GM23338 (cell line): ENCODE measurements around the gene PTTG1IP. TPM values are rescaled to one million over a fixed set of nuclear protein-coding genes. Genes with fewer than 3 reads are reported as not detected.

Experiments used
- ATAC-seq: fragments of 200-7000 bp; cut with Tn5 transposase; 3 replicates; pipeline ENCODE4 v1.9.1; 2020
- DNase-seq: peaks from one replicate; pipeline ENCODE4 v3.0.0-alpha.2; 2015; ENCODE audit warnings: low spot score
- H2AFZ ChIP-seq: fragments of 200-600 bp; sonication (generic); 2 replicates; pipeline ENCODE4 v1.8.0; 2016; ENCODE audit warnings: antibody characterized with exemption, mild to moderate bottlenecking, moderate library complexity
- H3F3A ChIP-seq: fragments of 200-600 bp; sonication (generic); replicated peaks from 2 replicates; pipeline ENCODE4 v1.8.0; 2017; ENCODE audit warnings: antibody characterized with exemption, mixed run types, low read depth
- H3K27ac ChIP-seq: fragments of 200-600 bp; sonication (generic); 2 replicates; pipeline ENCODE4 v1.6.1; 2016; ENCODE audit warnings: low read depth
- H3K27me3 ChIP-seq: fragments of 200-600 bp; sonication (generic); 2 replicates; pipeline ENCODE4 v1.8.0; 2016; ENCODE audit warnings: mild to moderate bottlenecking, mixed run types, moderate library complexity; ENCODE audit not compliant: insufficient read depth
- H3K36me3 ChIP-seq: fragments of 200-600 bp; sonication (generic); 2 replicates; pipeline ENCODE4 v1.8.0; 2016; ENCODE audit warnings: mild to moderate bottlenecking; ENCODE audit not compliant: insufficient read depth
- H3K4me1 ChIP-seq: fragments of 200-600 bp; sonication (generic); 2 replicates; pipeline ENCODE4 v1.8.0; 2016; ENCODE audit warnings: mild to moderate bottlenecking, moderate library complexity; ENCODE audit not compliant: insufficient read depth
- H3K4me2 ChIP-seq: fragments of 200-600 bp; sonication (generic); 2 replicates; pipeline ENCODE4 v1.7.1; 2017; ENCODE audit warnings: mixed run types
- H3K4me3 ChIP-seq: fragments of 200-600 bp; sonication (generic); 2 replicates; pipeline ENCODE4 v1.6.1; 2016; ENCODE audit warnings: mixed run types
- H3K79me2 ChIP-seq: fragments of 200-600 bp; sonication (generic); replicated peaks from 2 replicates; pipeline ENCODE4 v1.8.0; 2017; ENCODE audit warnings: mild to moderate bottlenecking; ENCODE audit not compliant: insufficient read depth
- H3K9me2 ChIP-seq: fragments of 200-600 bp; sonication (generic); 2 replicates; pipeline ENCODE4 v1.8.0; 2017; ENCODE audit not compliant: insufficient read depth
- H4K20me1 ChIP-seq: fragments of 200-600 bp; sonication (generic); replicated peaks from 2 replicates; pipeline ENCODE4 v1.8.0; 2017; ENCODE audit warnings: mild to moderate bottlenecking; ENCODE audit not compliant: insufficient read depth
- H3K27ac Mint-ChIP-seq: 2 replicates; pipeline ENCODE4 v1.8.0; 2020; ENCODE audit warnings: inconsistent platforms, mild to moderate bottlenecking, moderate library complexity, mixed read lengths
- H3K27me3 Mint-ChIP-seq: 3 replicates; pipeline ENCODE4 v1.8.0; 2022; ENCODE audit warnings: low read depth, mild to moderate bottlenecking, moderate library complexity, mixed read lengths, inconsistent platforms; ENCODE audit not compliant: insufficient read depth, poor library complexity
- H3K36me3 Mint-ChIP-seq: 3 replicates; pipeline ENCODE4 v1.8.0; 2021; ENCODE audit warnings: low read depth, mild to moderate bottlenecking, inconsistent platforms, moderate library complexity, mixed read lengths
- H3K4me1 Mint-ChIP-seq: 3 replicates; pipeline ENCODE4 v1.8.0; 2020; ENCODE audit warnings: mild to moderate bottlenecking, inconsistent platforms, mixed read lengths
- H3K4me3 Mint-ChIP-seq: 3 replicates; pipeline ENCODE4 v1.8.0; 2021; ENCODE audit warnings: moderate library complexity, mild to moderate bottlenecking, inconsistent platforms, mixed read lengths
- H3K9me3 Mint-ChIP-seq: 3 replicates; pipeline ENCODE4 v1.8.0; 2020; ENCODE audit warnings: moderate library complexity, mild to moderate bottlenecking, inconsistent platforms, mixed read lengths
- CREB1 ChIP-seq: fragments of 250-450 bp; sonication (Bioruptor Pico); IDR thresholded peaks from 2 replicates; pipeline ENCODE4 v1.5.0; 2020; ENCODE audit warnings: low read depth, mild to moderate bottlenecking, moderate library complexity
- EZH2 ChIP-seq: fragments of 200-600 bp; sonication (generic); IDR thresholded peaks from one replicate; pipeline ENCODE4 v1.8.0; 2017; ENCODE audit warnings: antibody characterized with exemption, mild to moderate bottlenecking, low read depth; ENCODE audit not compliant: unreplicated experiment
- EZH2phosphoT487 ChIP-seq: fragments of 200-600 bp; sonication (generic); IDR thresholded peaks from one replicate; pipeline ENCODE4 v1.8.1; 2018; ENCODE audit warnings: antibody characterized with exemption; ENCODE audit not compliant: unreplicated experiment
- JUNB ChIP-seq: IDR thresholded peaks from one replicate; pipeline ENCODE4 v1.6.1; 2016; ENCODE audit warnings: antibody characterized with exemption; ENCODE audit not compliant: unreplicated experiment
- NANOG ChIP-seq: IDR thresholded peaks from 2 replicates; pipeline ENCODE4 v1.6.1; 2016; ENCODE audit warnings: antibody characterized with exemption, borderline replicate concordance
- POLR2AphosphoS5 ChIP-seq: IDR thresholded peaks from 2 replicates; pipeline ENCODE4 v1.6.1; 2016; ENCODE audit warnings: antibody characterized with exemption, low read depth
- REST ChIP-seq: IDR thresholded peaks from one replicate; pipeline ENCODE4 v1.6.1; 2018; ENCODE audit warnings: antibody characterized with exemption; ENCODE audit not compliant: unreplicated experiment
- STAT1 ChIP-seq: IDR thresholded peaks from one replicate; pipeline ENCODE4 v1.6.1; 2016; ENCODE audit warnings: antibody characterized with exemption; ENCODE audit not compliant: unreplicated experiment
- ZNF114 ChIP-seq: fragments of 250-450 bp; sonication (Bioruptor Pico); IDR thresholded peaks from 2 replicates; pipeline ENCODE4 v1.5.0; 2020; ENCODE audit warnings: mild to moderate bottlenecking, moderate library complexity
- ZNF331 ChIP-seq: fragments of 250-450 bp; sonication (Bioruptor Pico); IDR thresholded peaks from 2 replicates; pipeline ENCODE4 v1.5.0; 2020; ENCODE audit warnings: low read depth, mild to moderate bottlenecking, moderate library complexity
- polyA plus RNA-seq: library from polyadenylated mRNA; unstranded; fragments of >200 nt; fragmentation: Nextera tagmentation; extraction: Ambion mirVana; gene quantifications from 2 replicates; pipeline ENCODE4 v1.2.1, GENCODE V29; 2016
- total RNA-seq: library from RNA; depleted of rRNA; stranded (reverse); fragments of >200 nt; shearing (Covaris generic); gene quantifications from 2 replicates; pipeline ENCODE4 v1.2.3, GENCODE V29; 2014
- TF ChIP-seq, protein P1 (sequence below): IDR thresholded peaks from 2 replicates; pipeline ENCODE4 v1.6.1; 2016; ENCODE audit warnings: antibody characterized with exemption
- TF ChIP-seq, protein P2 (sequence below), 2 experiments: fragments of 200-600 bp in 1 of 2; sonication (generic) in 1 of 2; conservative IDR thresholded peaks; 2 replicates each; pipeline versions ENCODE4 v1.5.1 to v1.6.1; 2016 to 2017; ENCODE audit warnings: antibody characterized with exemption in 2 of 2, low read depth in 2 of 2, mild to moderate bottlenecking in 2 of 2, moderate library complexity in 1 of 2
- TF ChIP-seq, protein P3 (sequence below): fragments of 250-450 bp; sonication (Bioruptor Pico); IDR thresholded peaks from 2 replicates; pipeline ENCODE4 v1.5.0; 2020; ENCODE audit warnings: mild to moderate bottlenecking, moderate library complexity

Gene PTTG1IP
- total and polyA plus RNA-seq, 2 experiments from 2014 or later, result 99.9 to 172 TPM

DNA sequence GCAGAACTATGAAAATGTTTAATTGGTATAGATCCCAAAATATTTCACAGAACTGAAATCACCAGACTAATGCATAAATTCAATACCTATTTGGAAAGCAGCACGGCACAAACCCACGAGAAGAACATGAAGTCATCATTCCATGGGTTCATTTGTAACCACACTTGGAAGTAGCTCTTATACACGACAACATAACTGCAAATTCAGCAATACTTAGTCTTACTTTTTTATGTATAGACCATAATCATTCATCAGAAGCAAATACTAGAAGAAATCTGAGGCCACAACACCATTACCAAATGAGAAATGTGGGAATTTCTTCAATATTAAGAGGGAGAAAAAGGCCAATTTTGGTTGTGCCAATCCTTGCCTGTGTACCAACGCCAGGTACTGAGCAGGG, 67.6 kb downstream of the PTTG1IP start:
- Mint-ChIP-seq H3K27ac (no peak overlapping the region), H3K4me3 (no peak overlapping the region), H3K4me1 (peaks cover 11% of the 10 kb centered on the region), H3K27me3 (peaks cover 14% of the 10 kb centered on the region), H3K36me3 (peaks cover 54% of the 10 kb centered on the region), H3K9me3 (no peaks in the 10 kb centered on the region)
- TF ChIP-seq ZNF331 (CRISPR knock-in tag), result no peak
- no peak for TF ChIP-seq EZH2phosphoT487
- TF ChIP-seq, protein P1, sequence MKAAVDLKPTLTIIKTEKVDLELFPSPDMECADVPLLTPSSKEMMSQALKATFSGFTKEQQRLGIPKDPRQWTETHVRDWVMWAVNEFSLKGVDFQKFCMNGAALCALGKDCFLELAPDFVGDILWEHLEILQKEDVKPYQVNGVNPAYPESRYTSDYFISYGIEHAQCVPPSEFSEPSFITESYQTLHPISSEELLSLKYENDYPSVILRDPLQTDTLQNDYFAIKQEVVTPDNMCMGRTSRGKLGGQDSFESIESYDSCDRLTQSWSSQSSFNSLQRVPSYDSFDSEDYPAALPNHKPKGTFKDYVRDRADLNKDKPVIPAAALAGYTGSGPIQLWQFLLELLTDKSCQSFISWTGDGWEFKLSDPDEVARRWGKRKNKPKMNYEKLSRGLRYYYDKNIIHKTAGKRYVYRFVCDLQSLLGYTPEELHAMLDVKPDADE, result no peak
- no peak for TF ChIP-seq EZH2
- TF ChIP-seq NANOG, result no peak
- TF ChIP-seq, protein P2, sequence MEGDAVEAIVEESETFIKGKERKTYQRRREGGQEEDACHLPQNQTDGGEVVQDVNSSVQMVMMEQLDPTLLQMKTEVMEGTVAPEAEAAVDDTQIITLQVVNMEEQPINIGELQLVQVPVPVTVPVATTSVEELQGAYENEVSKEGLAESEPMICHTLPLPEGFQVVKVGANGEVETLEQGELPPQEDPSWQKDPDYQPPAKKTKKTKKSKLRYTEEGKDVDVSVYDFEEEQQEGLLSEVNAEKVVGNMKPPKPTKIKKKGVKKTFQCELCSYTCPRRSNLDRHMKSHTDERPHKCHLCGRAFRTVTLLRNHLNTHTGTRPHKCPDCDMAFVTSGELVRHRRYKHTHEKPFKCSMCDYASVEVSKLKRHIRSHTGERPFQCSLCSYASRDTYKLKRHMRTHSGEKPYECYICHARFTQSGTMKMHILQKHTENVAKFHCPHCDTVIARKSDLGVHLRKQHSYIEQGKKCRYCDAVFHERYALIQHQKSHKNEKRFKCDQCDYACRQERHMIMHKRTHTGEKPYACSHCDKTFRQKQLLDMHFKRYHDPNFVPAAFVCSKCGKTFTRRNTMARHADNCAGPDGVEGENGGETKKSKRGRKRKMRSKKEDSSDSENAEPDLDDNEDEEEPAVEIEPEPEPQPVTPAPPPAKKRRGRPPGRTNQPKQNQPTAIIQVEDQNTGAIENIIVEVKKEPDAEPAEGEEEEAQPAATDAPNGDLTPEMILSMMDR (conservative IDR thresholded peaks at IDR 0.05; ENCODE audit: low read depth in 2 of 2), result no peak
- TF ChIP-seq JUNB, result no peak
- TF ChIP-seq ZNF114, result no peak
- TF ChIP-seq REST, result no peak
- TF ChIP-seq POLR2AphosphoS5, result no peak
- TF ChIP-seq, protein P3, sequence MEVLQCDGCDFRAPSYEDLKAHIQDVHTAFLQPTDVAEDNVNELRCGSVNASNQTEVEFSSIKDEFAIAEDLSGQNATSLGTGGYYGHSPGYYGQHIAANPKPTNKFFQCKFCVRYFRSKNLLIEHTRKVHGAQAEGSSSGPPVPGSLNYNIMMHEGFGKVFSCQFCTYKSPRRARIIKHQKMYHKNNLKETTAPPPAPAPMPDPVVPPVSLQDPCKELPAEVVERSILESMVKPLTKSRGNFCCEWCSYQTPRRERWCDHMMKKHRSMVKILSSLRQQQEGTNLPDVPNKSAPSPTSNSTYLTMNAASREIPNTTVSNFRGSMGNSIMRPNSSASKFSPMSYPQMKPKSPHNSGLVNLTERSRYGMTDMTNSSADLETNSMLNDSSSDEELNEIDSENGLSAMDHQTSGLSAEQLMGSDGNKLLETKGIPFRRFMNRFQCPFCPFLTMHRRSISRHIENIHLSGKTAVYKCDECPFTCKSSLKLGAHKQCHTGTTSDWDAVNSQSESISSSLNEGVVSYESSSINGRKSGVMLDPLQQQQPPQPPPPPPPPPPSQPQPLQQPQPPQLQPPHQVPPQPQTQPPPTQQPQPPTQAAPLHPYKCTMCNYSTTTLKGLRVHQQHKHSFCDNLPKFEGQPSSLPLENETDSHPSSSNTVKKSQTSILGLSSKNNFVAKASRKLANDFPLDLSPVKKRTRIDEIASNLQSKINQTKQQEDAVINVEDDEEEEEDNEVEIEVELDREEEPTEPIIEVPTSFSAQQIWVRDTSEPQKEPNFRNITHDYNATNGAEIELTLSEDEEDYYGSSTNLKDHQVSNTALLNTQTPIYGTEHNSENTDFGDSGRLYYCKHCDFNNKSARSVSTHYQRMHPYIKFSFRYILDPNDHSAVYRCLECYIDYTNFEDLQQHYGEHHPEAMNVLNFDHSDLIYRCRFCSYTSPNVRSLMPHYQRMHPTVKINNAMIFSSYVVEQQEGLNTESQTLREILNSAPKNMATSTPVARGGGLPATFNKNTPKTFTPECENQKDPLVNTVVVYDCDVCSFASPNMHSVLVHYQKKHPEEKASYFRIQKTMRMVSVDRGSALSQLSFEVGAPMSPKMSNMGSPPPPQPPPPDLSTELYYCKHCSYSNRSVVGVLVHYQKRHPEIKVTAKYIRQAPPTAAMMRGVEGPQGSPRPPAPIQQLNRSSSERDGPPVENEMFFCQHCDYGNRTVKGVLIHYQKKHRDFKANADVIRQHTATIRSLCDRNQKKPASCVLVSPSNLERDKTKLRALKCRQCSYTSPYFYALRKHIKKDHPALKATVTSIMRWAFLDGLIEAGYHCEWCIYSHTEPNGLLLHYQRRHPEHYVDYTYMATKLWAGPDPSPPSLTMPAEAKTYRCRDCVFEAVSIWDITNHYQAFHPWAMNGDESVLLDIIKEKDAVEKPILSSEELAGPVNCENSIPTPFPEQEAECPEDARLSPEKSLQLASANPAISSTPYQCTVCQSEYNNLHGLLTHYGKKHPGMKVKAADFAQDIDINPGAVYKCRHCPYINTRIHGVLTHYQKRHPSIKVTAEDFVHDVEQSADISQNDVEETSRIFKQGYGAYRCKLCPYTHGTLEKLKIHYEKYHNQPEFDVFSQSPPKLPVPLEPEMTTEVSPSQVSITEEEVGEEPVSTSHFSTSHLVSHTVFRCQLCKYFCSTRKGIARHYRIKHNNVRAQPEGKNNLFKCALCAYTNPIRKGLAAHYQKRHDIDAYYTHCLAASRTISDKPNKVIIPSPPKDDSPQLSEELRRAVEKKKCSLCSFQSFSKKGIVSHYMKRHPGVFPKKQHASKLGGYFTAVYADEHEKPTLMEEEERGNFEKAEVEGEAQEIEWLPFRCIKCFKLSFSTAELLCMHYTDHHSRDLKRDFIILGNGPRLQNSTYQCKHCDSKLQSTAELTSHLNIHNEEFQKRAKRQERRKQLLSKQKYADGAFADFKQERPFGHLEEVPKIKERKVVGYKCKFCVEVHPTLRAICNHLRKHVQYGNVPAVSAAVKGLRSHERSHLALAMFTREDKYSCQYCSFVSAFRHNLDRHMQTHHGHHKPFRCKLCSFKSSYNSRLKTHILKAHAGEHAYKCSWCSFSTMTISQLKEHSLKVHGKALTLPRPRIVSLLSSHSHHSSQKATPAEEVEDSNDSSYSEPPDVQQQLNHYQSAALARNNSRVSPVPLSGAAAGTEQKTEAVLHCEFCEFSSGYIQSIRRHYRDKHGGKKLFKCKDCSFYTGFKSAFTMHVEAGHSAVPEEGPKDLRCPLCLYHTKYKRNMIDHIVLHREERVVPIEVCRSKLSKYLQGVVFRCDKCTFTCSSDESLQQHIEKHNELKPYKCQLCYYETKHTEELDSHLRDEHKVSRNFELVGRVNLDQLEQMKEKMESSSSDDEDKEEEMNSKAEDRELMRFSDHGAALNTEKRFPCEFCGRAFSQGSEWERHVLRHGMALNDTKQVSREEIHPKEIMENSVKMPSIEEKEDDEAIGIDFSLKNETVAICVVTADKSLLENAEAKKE (CRISPR knock-in tag), result no peak
- no peak for TF ChIP-seq STAT1
- no peak for TF ChIP-seq CREB1
- H3K4me3 ChIP-seq, result no peak overlapping the region
- H3F3A ChIP-seq, result 0 out of 2 replicates have a peak, but pooled peaks cover 19% of the 10 kb centered on the region
- H4K20me1 ChIP-seq, result peaks cover 8% of the 10 kb centered on the region
- ATAC-seq (no peak), DNase-seq (no peak)
- H3K4me2 ChIP-seq, result no peak overlapping the region
- no peaks in the 10 kb centered on the region for H3K9me2 ChIP-seq
- peaks cover 10% of the 10 kb centered on the region for H3K79me2 ChIP-seq
- no peaks in the 10 kb centered on the region for H3K27me3 ChIP-seq
- peaks cover 10% of the 10 kb centered on the region; the same call in 1 of the 2 replicates for H3K36me3 ChIP-seq
- no peak overlapping the region for H2AFZ ChIP-seq
- no peak overlapping the region for H3K27ac ChIP-seq
- H3K4me1 ChIP-seq, result peaks cover 7% of the 10 kb centered on the region
